Measurements from ENCODE around the gene CYP1B1. TPM values are rescaled to one million over a fixed set of nuclear protein-coding genes. Genes with fewer than 3 reads are reported as not detected.

CYP1B1 gene
- polyA plus RNA-seq, 1 donor (not counting 4 experiments of a cell fraction or from before 2014, with no cell fraction given): 1.6 TPM

- no peak overlapping the region for H3K9ac ChIP-seq (ENCODE audit: control insufficient read depth, extremely low read depth, insufficient read depth, low read length)
- FAIRE-seq: no peak
- no peak overlapping the region for H3K4me3 ChIP-seq (ENCODE audit: control insufficient read depth in 2 of 3, extremely low read depth in 1 of 3, insufficient read depth in 2 of 3, low read depth in 1 of 3, low read length in 3 of 3)
- no peaks in the 10 kb centered on the region for H3K36me3 ChIP-seq (ENCODE audit: control insufficient read depth in 2 of 2, extremely low read depth in 1 of 2, insufficient read depth in 2 of 2, low read length in 2 of 2)
- no peaks in the 10 kb centered on the region for H3K9me1 ChIP-seq (ENCODE audit: control insufficient read depth, extremely low read depth, insufficient read depth, low read length)
- no peak overlapping the region for H3K4me2 ChIP-seq (ENCODE audit: control insufficient read depth, extremely low read depth, insufficient read depth, low read depth, low read length)
- H4K20me1 ChIP-seq (ENCODE audit: control insufficient read depth, extremely low read depth, insufficient read depth, low read length): no peaks in the 10 kb centered on the region
- dilution Hi-C loops (cut with MboI; ENCODE audit: extremely low pct_ligation_motif_present, low sequenced_read_pairs): no loop called here
- no peaks in the 10 kb centered on the region for H3K4me1 ChIP-seq (ENCODE audit: control insufficient read depth, extremely low read depth, insufficient read depth, low read length)
- H3K27ac ChIP-seq (ENCODE audit: control insufficient read depth, insufficient read depth, low read length): no peak overlapping the region
- DNase-seq (ENCODE audit: low read depth, low spot score): no peak
- no peaks in the 10 kb centered on the region for H3K9me3 ChIP-seq (ENCODE audit: control insufficient read depth, low read depth, low read length)
- H3K79me2 ChIP-seq (ENCODE audit: control insufficient read depth, insufficient read depth, low read length): no peaks in the 10 kb centered on the region
- H2AFZ ChIP-seq (ENCODE audit: control insufficient read depth, low read length): no peak overlapping the region
- peaks cover 16% of the 10 kb centered on the region for H3K27me3 ChIP-seq (ENCODE audit: control insufficient read depth, extremely low read depth, insufficient read depth, low read length)
- TF ChIP-seq EZH2 (IDR thresholded peaks at IDR 0.05; ENCODE audit: low read length): no peak
- TF ChIP-seq, protein P1, sequence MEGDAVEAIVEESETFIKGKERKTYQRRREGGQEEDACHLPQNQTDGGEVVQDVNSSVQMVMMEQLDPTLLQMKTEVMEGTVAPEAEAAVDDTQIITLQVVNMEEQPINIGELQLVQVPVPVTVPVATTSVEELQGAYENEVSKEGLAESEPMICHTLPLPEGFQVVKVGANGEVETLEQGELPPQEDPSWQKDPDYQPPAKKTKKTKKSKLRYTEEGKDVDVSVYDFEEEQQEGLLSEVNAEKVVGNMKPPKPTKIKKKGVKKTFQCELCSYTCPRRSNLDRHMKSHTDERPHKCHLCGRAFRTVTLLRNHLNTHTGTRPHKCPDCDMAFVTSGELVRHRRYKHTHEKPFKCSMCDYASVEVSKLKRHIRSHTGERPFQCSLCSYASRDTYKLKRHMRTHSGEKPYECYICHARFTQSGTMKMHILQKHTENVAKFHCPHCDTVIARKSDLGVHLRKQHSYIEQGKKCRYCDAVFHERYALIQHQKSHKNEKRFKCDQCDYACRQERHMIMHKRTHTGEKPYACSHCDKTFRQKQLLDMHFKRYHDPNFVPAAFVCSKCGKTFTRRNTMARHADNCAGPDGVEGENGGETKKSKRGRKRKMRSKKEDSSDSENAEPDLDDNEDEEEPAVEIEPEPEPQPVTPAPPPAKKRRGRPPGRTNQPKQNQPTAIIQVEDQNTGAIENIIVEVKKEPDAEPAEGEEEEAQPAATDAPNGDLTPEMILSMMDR (optimal IDR thresholded peaks at IDR 0.05 in 1 of 3, IDR thresholded peaks at IDR 0.05 in 1 of 3, conservative IDR thresholded peaks at IDR 0.05 in 1 of 3; ENCODE audit: extremely low read depth in 1 of 3, insufficient read depth in 2 of 3, low read length in 3 of 3): no peak
These were observed 43.0 kb downstream of the CYP1B1 start for GRCh38 chr2:38032946-38033345.

- peaks cover 6% of the 10 kb centered on the region for H3K4me1 ChIP-seq (ENCODE audit: control insufficient read depth, extremely low read depth, insufficient read depth, low read length)
- no peaks in the 10 kb centered on the region for H3K79me2 ChIP-seq (ENCODE audit: control insufficient read depth, insufficient read depth, low read length)
- no peaks in the 10 kb centered on the region for H4K20me1 ChIP-seq (ENCODE audit: control insufficient read depth, extremely low read depth, insufficient read depth, low read length)
- DNase-seq (ENCODE audit: low read depth, low spot score) (no peak), FAIRE-seq (no peak)
- no peaks in the 10 kb centered on the region for H3K9me3 ChIP-seq (ENCODE audit: control insufficient read depth, low read depth, low read length)
- H2AFZ ChIP-seq (ENCODE audit: control insufficient read depth, low read length): no peak overlapping the region
- H3K36me3 ChIP-seq (ENCODE audit: control insufficient read depth in 2 of 2, extremely low read depth in 1 of 2, insufficient read depth in 2 of 2, low read length in 2 of 2): no peaks in the 10 kb centered on the region
- H3K4me3 ChIP-seq (ENCODE audit: control insufficient read depth in 2 of 3, extremely low read depth in 1 of 3, insufficient read depth in 2 of 3, low read depth in 1 of 3, low read length in 3 of 3): no peak overlapping the region
- H3K9ac ChIP-seq (ENCODE audit: control insufficient read depth, extremely low read depth, insufficient read depth, low read length): no peak overlapping the region
- H3K4me2 ChIP-seq (ENCODE audit: control insufficient read depth, extremely low read depth, insufficient read depth, low read depth, low read length): no peak overlapping the region
- TF ChIP-seq, protein P1 (optimal IDR thresholded peaks at IDR 0.05 in 1 of 3, IDR thresholded peaks at IDR 0.05 in 1 of 3, conservative IDR thresholded peaks at IDR 0.05 in 1 of 3; ENCODE audit: extremely low read depth in 1 of 3, insufficient read depth in 2 of 3, low read length in 3 of 3): no peak
- TF ChIP-seq EZH2 (IDR thresholded peaks at IDR 0.05; ENCODE audit: low read length): no peak
- no peaks in the 10 kb centered on the region for H3K27me3 ChIP-seq (ENCODE audit: control insufficient read depth, extremely low read depth, insufficient read depth, low read length)
- no peaks in the 10 kb centered on the region for H3K9me1 ChIP-seq (ENCODE audit: control insufficient read depth, extremely low read depth, insufficient read depth, low read length)
- dilution Hi-C loops (cut with MboI; ENCODE audit: extremely low pct_ligation_motif_present, low sequenced_read_pairs): no loop called here
- no peak overlapping the region for H3K27ac ChIP-seq (ENCODE audit: control insufficient read depth, insufficient read depth, low read length)
These were observed 45.2 kb downstream of the CYP1B1 start for GRCh38 chr2:38030635-38031355.
